ENCODE measurements around the gene USF2. TPM values are rescaled to one million over a fixed set of nuclear protein-coding genes. Genes with fewer than 3 reads are reported as not detected.
A peak's percentile ranks its signal among the peaks of the same experiment; 100 is the strongest.

Gene USF2
- total RNA-seq, 1 donor: 50.1 TPM

- TF ChIP-seq, protein P1, sequence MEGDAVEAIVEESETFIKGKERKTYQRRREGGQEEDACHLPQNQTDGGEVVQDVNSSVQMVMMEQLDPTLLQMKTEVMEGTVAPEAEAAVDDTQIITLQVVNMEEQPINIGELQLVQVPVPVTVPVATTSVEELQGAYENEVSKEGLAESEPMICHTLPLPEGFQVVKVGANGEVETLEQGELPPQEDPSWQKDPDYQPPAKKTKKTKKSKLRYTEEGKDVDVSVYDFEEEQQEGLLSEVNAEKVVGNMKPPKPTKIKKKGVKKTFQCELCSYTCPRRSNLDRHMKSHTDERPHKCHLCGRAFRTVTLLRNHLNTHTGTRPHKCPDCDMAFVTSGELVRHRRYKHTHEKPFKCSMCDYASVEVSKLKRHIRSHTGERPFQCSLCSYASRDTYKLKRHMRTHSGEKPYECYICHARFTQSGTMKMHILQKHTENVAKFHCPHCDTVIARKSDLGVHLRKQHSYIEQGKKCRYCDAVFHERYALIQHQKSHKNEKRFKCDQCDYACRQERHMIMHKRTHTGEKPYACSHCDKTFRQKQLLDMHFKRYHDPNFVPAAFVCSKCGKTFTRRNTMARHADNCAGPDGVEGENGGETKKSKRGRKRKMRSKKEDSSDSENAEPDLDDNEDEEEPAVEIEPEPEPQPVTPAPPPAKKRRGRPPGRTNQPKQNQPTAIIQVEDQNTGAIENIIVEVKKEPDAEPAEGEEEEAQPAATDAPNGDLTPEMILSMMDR (IDR thresholded peaks at IDR 0.05; ENCODE audit: insufficient read depth, low read depth, low read length): no peak
- H3K4me3 ChIP-seq (ENCODE audit: low read depth, low read length): no peak overlapping the region
- DNase-seq (ENCODE audit: low read depth): no peak
Observed at GRCh38 chr19:35314858-35315470, 46.2 kb downstream of the USF2 start.

- no peak for DNase-seq (ENCODE audit: low read depth)
- TF ChIP-seq, protein P1 (IDR thresholded peaks at IDR 0.05; ENCODE audit: insufficient read depth, low read depth, low read length): no peak
- no peak overlapping the region for H3K4me3 ChIP-seq (ENCODE audit: low read depth, low read length)
Observed at GRCh38 chr19:35315883-35316282, 47.1 kb downstream of the USF2 start.

GRCh38 chr19:35316560-35316959 lies 47.8 kb downstream of the USF2 start:
- no peak overlapping the region for H3K4me3 ChIP-seq (ENCODE audit: low read depth, low read length)
- TF ChIP-seq, protein P1 (IDR thresholded peaks at IDR 0.05; ENCODE audit: insufficient read depth, low read depth, low read length): no peak
- no peak for DNase-seq (ENCODE audit: low read depth)

GRCh38 chr19:35317464-35318043 lies 48.8 kb downstream of the USF2 start:
- TF ChIP-seq, protein P1 (IDR thresholded peaks at IDR 0.05; ENCODE audit: insufficient read depth, low read depth, low read length): no peak
- no peak overlapping the region for H3K4me3 ChIP-seq (ENCODE audit: low read depth, low read length)
- no peak for DNase-seq (ENCODE audit: low read depth)

GRCh38 chr19:35318679-35319448 lies 50.1 kb downstream of the USF2 start:
- TF ChIP-seq, protein P1 (IDR thresholded peaks at IDR 0.05; ENCODE audit: insufficient read depth, low read depth, low read length): no peak
- no peak overlapping the region for H3K4me3 ChIP-seq (ENCODE audit: low read depth, low read length)
- DNase-seq (ENCODE audit: low read depth): peak; percentile 46

DNA sequence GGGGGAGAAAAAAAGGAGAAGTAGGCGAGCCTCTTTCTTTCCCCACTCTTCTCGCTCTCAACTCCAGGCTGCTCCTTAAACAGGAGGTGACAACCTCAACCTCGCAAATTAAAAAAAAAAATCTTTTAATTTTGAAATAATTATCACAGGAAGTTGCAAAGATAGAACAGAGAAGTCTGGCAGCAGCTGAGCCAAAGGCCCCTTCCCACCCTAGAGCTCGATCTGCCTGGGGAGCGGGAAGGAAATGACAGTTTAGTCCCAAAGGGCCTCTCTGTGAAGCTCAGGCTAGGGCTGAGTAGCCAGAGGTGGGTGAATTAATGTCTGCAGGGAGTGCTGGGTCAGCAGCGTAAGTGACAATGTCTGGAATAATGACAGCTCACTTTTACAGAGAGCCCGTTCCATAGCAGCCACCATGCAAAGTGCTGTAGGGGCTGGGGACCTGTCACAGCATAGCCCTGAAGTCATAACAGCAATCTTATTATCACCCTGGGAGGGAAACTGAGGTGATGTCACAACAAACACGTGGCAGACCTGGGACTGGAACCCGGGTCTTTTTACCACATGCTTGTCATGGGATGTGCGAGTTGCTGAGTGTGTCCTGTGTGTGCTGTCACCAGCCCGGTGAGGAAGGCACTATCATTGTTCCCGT lies 51.4 kb downstream of the USF2 start:
- H3K4me3 ChIP-seq (ENCODE audit: low read depth, low read length): no peak overlapping the region
- DNase-seq (ENCODE audit: low read depth): no peak
- TF ChIP-seq, protein P1 (IDR thresholded peaks at IDR 0.05; ENCODE audit: insufficient read depth, low read depth, low read length): no peak

Measured in fibroblast of villous mesenchyme (primary cell).